Measurements from ENCODE around the gene MRPL21.

- TF ChIP-seq POLR2A (IDR thresholded peaks at IDR 0.05; ENCODE audit: low read depth, low read length) = no peak
- TF ChIP-seq POLR2AphosphoS5 (IDR thresholded peaks at IDR 0.05; ENCODE audit: low read depth, low read length) = no peak
Measured at GRCh38 chr11:68923614-68924013, 20.0 kb upstream of the MRPL21 start.

Measured in GM12892 (cell line).